PC-9 (cell line): ENCODE measurements around the gene F2.

Experiments used
- EZH2 ChIP-seq: fragments of 200-600 bp; sonication (generic); IDR thresholded peaks from 2 replicates; pipeline ENCODE4 v1.8.0; 2017; ENCODE audit warnings: antibody characterized with exemption, low read depth
- TF ChIP-seq, protein P1 (sequence below): fragments of 200-600 bp; sonication (generic); conservative IDR thresholded peaks from 2 replicates; pipeline ENCODE4 v1.6.1; 2017; ENCODE audit warnings: mixed run types, antibody characterized with exemption, mild to moderate bottlenecking, moderate library complexity

DNA sequence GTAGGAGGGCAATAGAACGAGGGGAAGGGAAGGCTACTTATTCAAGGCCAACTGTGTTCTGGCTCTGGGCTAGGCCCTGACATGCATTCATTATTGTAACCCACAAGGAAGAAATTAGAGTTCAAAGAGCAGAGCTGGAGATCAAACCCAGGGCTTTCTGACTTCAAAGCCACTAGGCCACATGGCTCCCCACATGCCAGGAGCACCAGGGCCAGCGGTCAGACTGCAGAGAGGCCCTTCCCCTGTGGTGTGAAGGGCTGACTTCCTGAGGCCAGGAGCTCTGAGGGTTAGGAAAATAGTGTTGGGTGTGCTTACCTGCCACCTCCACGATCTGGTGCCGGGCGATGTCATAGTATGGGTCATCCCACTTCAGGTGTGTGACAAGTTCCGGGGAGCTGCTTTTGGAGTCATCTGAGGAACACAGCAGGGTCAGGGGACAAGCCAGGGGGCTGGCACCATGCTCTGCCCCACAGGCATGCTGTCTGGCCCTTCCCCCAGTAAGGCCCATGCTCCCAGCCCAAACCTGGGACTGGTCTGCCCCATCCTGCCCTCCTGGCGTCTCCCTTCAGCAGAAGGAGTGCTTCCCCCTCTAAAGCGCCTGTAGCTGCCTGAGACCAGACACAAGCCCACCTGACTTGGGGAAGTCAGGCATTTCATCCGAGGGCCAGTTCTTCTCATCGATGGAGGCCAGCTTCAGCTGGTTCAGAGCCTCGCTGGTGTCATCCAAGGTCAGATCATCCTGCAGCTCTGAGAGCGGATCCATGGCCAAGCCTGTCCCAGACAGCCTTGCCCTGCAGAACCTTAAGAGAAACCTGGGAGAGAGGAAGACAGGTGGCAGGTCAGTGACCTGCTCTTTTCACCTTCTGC, 23.4 kb upstream of the F2 start:
- TF ChIP-seq, protein P1, sequence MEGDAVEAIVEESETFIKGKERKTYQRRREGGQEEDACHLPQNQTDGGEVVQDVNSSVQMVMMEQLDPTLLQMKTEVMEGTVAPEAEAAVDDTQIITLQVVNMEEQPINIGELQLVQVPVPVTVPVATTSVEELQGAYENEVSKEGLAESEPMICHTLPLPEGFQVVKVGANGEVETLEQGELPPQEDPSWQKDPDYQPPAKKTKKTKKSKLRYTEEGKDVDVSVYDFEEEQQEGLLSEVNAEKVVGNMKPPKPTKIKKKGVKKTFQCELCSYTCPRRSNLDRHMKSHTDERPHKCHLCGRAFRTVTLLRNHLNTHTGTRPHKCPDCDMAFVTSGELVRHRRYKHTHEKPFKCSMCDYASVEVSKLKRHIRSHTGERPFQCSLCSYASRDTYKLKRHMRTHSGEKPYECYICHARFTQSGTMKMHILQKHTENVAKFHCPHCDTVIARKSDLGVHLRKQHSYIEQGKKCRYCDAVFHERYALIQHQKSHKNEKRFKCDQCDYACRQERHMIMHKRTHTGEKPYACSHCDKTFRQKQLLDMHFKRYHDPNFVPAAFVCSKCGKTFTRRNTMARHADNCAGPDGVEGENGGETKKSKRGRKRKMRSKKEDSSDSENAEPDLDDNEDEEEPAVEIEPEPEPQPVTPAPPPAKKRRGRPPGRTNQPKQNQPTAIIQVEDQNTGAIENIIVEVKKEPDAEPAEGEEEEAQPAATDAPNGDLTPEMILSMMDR = no peak
- TF ChIP-seq EZH2 = no peak
